Stimulated activated CD4-positive, alpha-beta T cell treated with anti-CD3 and anti-CD28 coated beads, Interleukin-4, amount 100 ng/mL, for 24 hours (primary cell): ENCODE data around the gene NMU.
"Not testable (repeated sequence)": the region's sequence is repeated elsewhere in the genome, so short reads cannot be mapped to it uniquely, and the experiment has no call there.

Experiments
- DNase-seq: peaks from one replicate; pipeline ENCODE4 v3.0.0-alpha.2; 2020

Gene NMU, protein sequence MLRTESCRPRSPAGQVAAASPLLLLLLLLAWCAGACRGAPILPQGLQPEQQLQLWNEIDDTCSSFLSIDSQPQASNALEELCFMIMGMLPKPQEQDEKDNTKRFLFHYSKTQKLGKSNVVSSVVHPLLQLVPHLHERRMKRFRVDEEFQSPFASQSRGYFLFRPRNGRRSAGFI

DNA sequence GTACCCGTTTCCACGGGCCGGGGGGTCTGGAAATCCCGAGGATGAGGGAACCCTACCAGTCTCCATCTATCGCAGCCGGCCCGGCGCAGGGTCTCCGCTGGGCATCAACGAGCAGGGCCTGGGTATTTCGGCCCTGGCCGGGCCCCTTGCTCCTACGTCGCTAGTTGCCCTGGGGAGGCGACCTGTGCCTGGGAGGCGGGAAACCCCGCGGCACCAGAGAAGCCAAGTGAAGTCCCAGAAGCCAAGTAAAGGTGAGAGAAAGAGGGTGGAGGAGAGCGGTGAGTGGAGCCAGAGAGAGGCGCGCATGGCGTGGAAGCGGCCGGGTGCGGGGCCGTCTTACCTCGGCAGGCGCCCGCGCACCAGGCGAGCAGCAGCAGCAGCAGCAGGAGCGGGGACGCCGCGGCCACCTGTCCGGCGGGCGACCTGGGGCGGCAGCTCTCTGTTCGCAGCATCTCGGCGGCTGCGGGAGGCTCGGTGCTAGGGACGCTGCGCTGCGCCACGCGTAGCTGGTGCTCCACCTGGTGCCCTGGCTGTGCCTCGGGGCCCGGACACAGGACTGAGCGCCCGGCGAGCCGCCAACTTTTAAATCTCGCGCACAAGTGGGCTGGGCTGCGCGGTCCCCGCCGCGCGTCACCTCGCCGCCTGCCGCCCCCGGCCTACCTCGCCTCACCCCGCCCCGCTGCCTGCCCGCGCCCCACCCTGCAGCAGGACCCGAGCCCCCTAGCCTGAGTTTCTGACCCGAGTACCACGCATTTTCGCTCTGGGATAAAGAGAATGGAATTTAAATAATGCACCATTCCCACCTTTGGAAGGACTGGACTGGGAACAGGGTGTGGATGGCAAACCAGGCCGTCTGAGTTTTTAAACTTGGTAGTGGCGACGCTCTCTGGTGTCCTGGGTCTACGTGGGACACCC, at the start of gene NMU:
TSS of gene NMU (minus strand) at position 558 of the 915 bp plus-strand sequence. CDS start at position 452, 106 bp downstream.
- DNase-seq: peak; percentile 8

- no peak for DNase-seq
These were observed 48.2 kb upstream of the NMU start for GRCh38 chr4:55684276-55684675.

GRCh38 chr4:55682797-55683196, 46.7 kb upstream of the NMU start:
- not testable (repeated sequence) for DNase-seq

GRCh38 chr4:55682295-55682694, 46.2 kb upstream of the NMU start:
- DNase-seq: no peak

DNA sequence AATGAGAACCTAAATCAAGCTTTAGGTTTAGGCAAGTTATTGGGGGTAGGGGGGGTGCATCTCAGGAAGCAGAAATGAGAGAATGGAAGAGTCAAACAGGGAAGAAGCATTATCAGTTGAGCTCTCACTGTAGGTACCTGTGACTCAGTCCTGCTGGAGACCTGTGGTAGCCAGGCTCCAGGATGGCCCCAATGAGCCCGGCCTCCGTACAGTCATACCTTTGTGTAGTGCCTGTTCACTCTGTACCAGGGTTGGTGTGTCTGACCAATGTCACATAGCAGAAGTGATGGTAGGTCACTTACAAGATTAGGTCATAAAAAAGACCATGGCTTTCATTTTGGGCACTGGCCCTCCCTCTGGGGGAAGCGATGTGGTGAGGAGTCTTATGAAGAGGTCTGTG, 45.3 kb upstream of the NMU start:
- DNase-seq: no peak

- DNase-seq: no peak
These were observed 39.2 kb upstream of the NMU start for GRCh38 chr4:55675196-55675793.

DNA sequence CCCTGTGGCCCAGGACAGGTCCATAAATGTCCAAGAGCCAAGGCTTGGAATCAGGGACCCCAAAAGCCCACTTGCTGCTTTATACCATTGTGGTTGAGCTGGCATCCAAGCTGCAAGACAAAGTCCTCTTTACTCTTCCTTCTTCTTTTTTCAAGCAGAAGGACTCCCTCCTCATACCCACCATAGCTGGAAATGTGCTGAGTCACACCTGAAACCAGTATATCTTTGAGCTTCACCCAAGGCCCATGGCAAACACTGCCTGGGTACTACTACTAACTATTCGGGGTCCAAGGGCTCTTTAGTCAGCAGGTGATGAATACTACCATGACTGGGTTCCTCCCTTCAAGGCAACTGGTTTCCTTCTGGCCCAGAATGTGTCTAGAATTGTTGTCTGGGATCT, 37.3 kb upstream of the NMU start:
- DNase-seq: no peak

GRCh38 chr4:55671667-55672066, 35.6 kb upstream of the NMU start:
- DNase-seq: no peak

DNA sequence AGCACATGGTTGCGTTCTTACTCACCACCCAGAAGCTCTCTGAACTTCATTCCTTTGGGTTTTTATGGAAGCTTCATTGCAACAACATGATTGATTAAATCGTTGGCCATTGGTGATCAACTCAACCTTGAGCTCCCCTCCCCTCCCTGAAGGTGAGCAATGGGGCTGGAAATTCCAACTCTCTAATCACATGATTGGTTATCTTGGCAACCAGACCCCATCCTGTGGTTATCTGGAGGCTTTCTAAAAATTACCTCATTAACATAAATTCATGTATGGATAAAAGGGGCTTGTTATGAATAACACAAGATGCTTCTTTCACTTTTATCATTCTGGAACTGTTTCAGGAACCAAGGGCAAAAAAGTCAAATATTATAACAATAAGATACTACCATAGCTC, 34.6 kb upstream of the NMU start:
- no peak for DNase-seq

GRCh38 chr4:55668449-55668848, 32.4 kb upstream of the NMU start:
- DNase-seq: no peak

DNA sequence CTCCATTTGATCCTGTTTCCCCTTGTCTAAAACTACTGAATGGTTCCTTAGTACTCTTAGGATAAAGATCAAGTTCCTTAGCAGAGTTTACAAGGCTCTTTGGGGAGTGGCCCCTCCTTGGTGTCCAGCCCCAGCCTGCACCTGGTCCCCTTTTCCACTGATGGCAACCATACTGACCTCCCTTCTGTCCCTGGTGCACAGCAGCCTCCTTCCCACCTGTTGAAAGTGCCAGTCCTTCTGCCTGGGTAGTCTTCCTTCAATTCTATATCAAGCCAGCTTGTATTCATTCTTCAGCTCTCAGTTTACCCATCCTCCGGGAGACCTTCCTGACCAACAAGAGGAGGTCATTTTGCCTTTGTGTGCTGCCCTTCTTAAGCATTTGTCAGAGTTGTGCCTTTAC, 30.4 kb upstream of the NMU start:
- no peak for DNase-seq

GRCh38 chr4:55663145-55663544, 27.0 kb upstream of the NMU start:
- no peak for DNase-seq

- no peak for DNase-seq
These were observed 25.4 kb upstream of the NMU start for GRCh38 chr4:55661398-55662056.

GRCh38 chr4:55658657-55659056, 22.6 kb upstream of the NMU start:
- no peak for DNase-seq

DNA sequence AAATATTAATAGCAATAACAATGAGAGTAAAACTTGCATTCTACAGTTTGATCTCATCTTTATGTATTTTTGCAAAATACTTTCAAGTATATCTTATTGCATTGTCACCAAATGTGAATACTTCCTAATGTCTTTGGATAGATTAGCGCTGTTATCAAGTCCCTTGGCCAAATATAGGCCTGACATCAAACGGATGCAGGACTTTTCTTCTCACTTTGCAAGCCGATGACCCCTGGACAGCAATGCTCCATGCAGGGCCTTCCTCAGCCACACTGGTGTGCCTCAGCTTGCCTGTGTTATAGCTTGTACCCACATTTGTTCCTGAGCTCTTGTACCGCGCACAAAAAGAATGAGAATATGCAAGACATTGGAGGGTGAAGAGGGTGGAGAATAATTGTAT, 18.0 kb upstream of the NMU start:
- DNase-seq: no peak

GRCh38 chr4:55650483-55650882, 14.4 kb upstream of the NMU start:
- no peak for DNase-seq

- DNase-seq: no peak
These were observed 1.2 kb upstream of the NMU start for GRCh38 chr4:55637272-55637820.

GRCh38 chr4:55636656-55636999, 530 bp upstream of the NMU start:
- DNase-seq: no peak

- DNase-seq: no peak
These were observed 816 bp downstream of the NMU start for GRCh38 chr4:55635282-55635681.

DNA sequence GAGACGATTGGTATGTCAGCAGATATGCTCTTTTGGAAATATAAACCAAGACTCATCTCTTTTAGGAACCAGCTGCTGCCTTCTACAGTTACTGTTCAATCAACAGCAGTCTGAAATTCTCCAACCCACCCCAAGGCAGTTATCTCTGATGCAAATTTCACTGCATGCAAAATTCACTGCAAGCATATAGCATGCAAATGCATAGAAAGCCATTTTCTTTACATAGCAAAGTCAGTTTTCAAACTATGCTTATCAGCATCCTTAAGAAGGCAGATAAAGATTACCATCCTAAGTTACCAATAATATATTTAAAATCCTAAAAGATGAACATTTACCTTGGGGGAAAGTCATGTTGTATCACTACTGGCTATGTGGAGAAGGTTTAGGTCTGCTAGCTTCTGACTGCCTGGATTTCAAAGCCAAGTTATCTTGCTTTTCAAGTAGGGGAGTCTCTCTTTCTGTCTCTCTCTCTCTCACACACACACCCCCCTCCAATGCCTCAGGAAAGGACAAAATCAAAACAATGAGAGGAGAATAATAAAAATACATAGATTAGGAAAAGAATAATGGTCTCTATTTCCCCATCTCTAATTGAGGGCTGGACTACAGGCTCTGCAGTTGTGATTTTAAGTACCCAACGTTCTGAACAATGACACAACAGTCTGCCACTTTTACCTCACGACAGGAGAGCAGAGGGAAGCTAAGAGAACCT, 1.5 kb downstream of the NMU start:
- no peak for DNase-seq

DNA sequence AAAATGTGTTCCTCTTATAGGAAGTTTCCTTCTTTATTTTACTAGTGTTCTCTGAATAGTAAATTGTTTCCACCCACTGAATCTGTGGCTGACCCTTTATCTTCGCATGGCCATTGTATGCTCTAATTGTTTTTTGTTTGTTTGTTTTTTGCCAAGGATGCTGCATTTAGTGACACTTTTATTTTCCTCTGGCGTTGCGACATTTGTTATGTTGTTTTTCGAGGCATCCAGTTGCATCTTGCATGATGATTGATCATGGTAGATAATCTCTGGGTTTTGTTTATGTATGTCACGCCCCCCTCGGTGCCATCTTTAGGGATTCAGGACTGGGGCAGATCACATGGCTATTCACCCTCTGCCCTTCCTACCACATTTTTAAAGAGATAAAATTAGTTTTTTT, 2.2 kb downstream of the NMU start:
- no peak for DNase-seq

DNA sequence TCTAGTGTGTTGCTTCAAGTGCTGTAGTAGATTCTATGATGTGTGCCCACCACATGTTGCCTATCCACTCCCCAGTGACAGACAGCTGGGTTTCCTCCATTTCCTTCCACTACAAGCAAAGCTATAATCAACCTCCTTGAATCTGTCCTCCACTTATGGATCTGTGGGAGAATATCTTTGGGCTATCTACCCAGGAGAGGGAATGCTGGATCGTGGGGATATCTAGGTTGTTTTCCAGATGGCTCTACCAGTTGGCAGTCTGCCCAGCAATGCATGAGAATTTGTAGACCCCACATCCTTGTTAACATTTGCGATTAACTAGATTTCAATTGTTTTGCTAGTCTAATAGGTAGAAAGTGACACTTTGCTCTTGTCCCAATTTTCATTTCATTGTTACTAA, 10.3 kb downstream of the NMU start:
- no peak for DNase-seq

DNA sequence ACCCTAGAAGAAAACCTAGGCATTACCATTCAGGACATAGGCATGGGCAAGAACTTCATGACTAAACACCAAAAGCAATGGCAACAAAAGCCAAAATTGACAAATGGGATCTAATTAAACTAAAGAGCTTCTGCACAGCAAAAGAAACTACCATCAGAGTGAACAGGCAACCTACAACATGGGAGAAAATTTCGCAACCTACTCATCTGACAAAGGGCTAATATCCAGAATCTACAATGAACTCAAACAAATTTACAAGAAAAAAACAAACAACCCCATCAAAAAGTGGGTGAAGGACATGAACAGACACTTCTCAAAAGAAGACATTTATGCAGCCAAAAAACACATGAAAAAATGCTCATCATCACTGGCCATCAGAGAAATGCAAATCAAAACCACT, 12.0 kb downstream of the NMU start:
- DNase-seq: not testable (repeated sequence)
